Lower leg skin (tissue), 4 donors: ENCODE measurements around the gene NFASC. TPM values are rescaled to one million over a fixed set of nuclear protein-coding genes. Genes with fewer than 3 reads are reported as not detected.

Experiments
- DNase-seq, 2 donors: peaks; one replicate each; pipeline ENCODE4 v3.0.0-alpha.2; 2019; ENCODE audit warnings: low spot score in 2 of 2
- H3K4me3 ChIP-seq: fragments of 200-600 bp; sonication (generic); 2 replicates; pipeline ENCODE4 v1.5.1; 2017; ENCODE audit warnings: mild to moderate bottlenecking, low read depth; ENCODE audit not compliant: poor library complexity, severe bottlenecking
- CTCF ChIP-seq, 3 donors: fragments of 450-650 bp; IDR thresholded peaks; one replicate each; pipeline ENCODE4 v1.5.1; 2016; ENCODE audit warnings: antibody characterized with exemption in 3 of 3, mild to moderate bottlenecking in 3 of 3, moderate library complexity in 2 of 3
- POLR2A ChIP-seq, 2 donors: fragments of 450-650 bp; IDR thresholded peaks; one replicate each; pipeline ENCODE4 v1.6.1; 2016 to 2017; ENCODE audit warnings: antibody characterized with exemption in 2 of 2, mild to moderate bottlenecking in 1 of 2, moderate library complexity in 1 of 2
- WGBS, 2 donors: methylation state at CpG; one replicate each; pipeline ENCODE4 v1.1.5; 2018; 5-methylcytosine and 5-hydroxymethylcytosine counted together
- intact Hi-C: fragments of 100-400 bp; cut with DNase I; formaldehyde crosslinking; loops from one replicate; pipeline ENCODE4 v1.15.0; 2023; ENCODE audit warnings: low total_unique reads
- total RNA-seq, 4 donors: library from RNA; depleted of rRNA; stranded (reverse); fragments of >200 nt; gene quantifications; one replicate each; pipeline ENCODE4 v1.1.0, GENCODE V29; 2016

Gene NFASC
- total RNA-seq, 4 donors from 2014 or later = 10.2 to 17.2 (median 14.2) TPM

GRCh38 chr1:204846546-204846945, 24.1 kb upstream of the NFASC start:
- 84 to 93% methylated on average over 3 of the region's 3 CpGs for WGBS, 2 donors
- DNase-seq = no peak
- no peak overlapping the region for H3K4me3 ChIP-seq
- TF ChIP-seq CTCF (IDR thresholded peaks at IDR 0.05) = no peak
- TF ChIP-seq POLR2A (IDR thresholded peaks at IDR 0.05) = no peak
- intact Hi-C loops = no loop called here

- no peak overlapping the region for H3K4me3 ChIP-seq
- intact Hi-C loops = no loop called here
- DNase-seq = no peak
- 74 to 80% methylated on average over 5 of the region's 5 CpGs for WGBS, 2 donors
- TF ChIP-seq CTCF (IDR thresholded peaks at IDR 0.05) (no peak), POLR2A (IDR thresholded peaks at IDR 0.05) (no peak)
Observed at GRCh38 chr1:204848579-204848978, 22.1 kb upstream of the NFASC start.

GRCh38 chr1:204852854-204853253, 17.8 kb upstream of the NFASC start:
- intact Hi-C loops = no loop called here
- 81 to 94% methylated on average over 2 of the region's 2 CpGs for WGBS, 2 donors
- no peak for TF ChIP-seq POLR2A (IDR thresholded peaks at IDR 0.05)
- TF ChIP-seq CTCF (IDR thresholded peaks at IDR 0.05) = no peak
- no peak for DNase-seq
- H3K4me3 ChIP-seq = no peak overlapping the region

- intact Hi-C loops = no loop called here
- TF ChIP-seq POLR2A (IDR thresholded peaks at IDR 0.05) (no peak), CTCF (IDR thresholded peaks at IDR 0.05) (no peak)
- H3K4me3 ChIP-seq = no peak overlapping the region
- no peak for DNase-seq
- WGBS, 2 donors = 82 to 91% methylated on average over 1 of the region's 1 CpG
Observed at GRCh38 chr1:204853436-204853835, 17.2 kb upstream of the NFASC start.

GRCh38 chr1:204854286-204854685, 16.4 kb upstream of the NFASC start:
- DNase-seq = no peak
- no peak overlapping the region for H3K4me3 ChIP-seq
- TF ChIP-seq POLR2A (IDR thresholded peaks at IDR 0.05) (no peak), CTCF (IDR thresholded peaks at IDR 0.05) (no peak)
- intact Hi-C loops = no loop called here
- WGBS, 2 donors = 57 to 75% methylated on average over 2 of the region's 2 CpGs

- WGBS, 2 donors = 62 to 68% methylated on average over 9 of the region's 9 CpGs
- intact Hi-C loops = no loop called here
- no peak overlapping the region for H3K4me3 ChIP-seq
- DNase-seq = no peak
- TF ChIP-seq CTCF (IDR thresholded peaks at IDR 0.05) (no peak), POLR2A (IDR thresholded peaks at IDR 0.05) (no peak)
Observed at GRCh38 chr1:204858363-204858821, 12.3 kb upstream of the NFASC start.
